ENCODE measurements around the gene UGT1A7. TPM values are rescaled to one million over a fixed set of nuclear protein-coding genes. Genes with fewer than 3 reads are reported as not detected.

The UGT1A7 gene
- polyA plus RNA-seq, 3 donors = not detected

- Histone ChIP-seq H3K4me1 (ENCODE audit: control insufficient read depth in 1 of 2, insufficient read depth in 2 of 2, low read length in 2 of 2) (no peaks in the 10 kb centered on the region), H3K79me2 (ENCODE audit: insufficient read depth, low read length) (no peaks in the 10 kb centered on the region), H4K20me1 (ENCODE audit: insufficient read depth, low read length) (no peaks in the 10 kb centered on the region), H3K4me2 (replicated peaks; ENCODE audit: extremely low read depth, low read length, poor library complexity, severe bottlenecking) (no peak overlapping the region), H2AFZ (ENCODE audit: insufficient read depth, low read depth, low read length, poor library complexity, severe bottlenecking) (no peak overlapping the region), H3K4me3 (replicated peaks in 1 of 3; ENCODE audit: low read depth in 2 of 3, low read length in 3 of 3) (no peak overlapping the region), H3K36me3 (replicated peaks in 1 of 2; ENCODE audit: control insufficient read depth in 1 of 2, insufficient read depth in 2 of 2, low read length in 2 of 2) (no peaks in the 10 kb centered on the region), H3K9ac (ENCODE audit: insufficient read depth, low read length, poor library complexity, severe bottlenecking) (no peak overlapping the region), H3K27me3 (ENCODE audit: control insufficient read depth in 2 of 2, insufficient read depth in 2 of 2, low read length in 2 of 2) (no peaks in the 10 kb centered on the region), H3K9me3 (replicated peaks in 1 of 2; ENCODE audit: control insufficient read depth in 1 of 2, insufficient read depth in 1 of 2, low read length in 2 of 2) (no peaks in the 10 kb centered on the region), H3K27ac (ENCODE audit: low read depth in 1 of 2, low read length in 2 of 2) (no peak overlapping the region)
- Mint-ChIP-seq H3K36me3 (no peaks in the 10 kb centered on the region), H3K4me1 (no peaks in the 10 kb centered on the region), H3K4me3 (no peak overlapping the region), H3K27me3 (ENCODE audit: low read depth in 3 of 3) (peaks cover 2 to 9% (median 7%) of the 10 kb centered on the region in 3 donors), H3K9me3 (peaks cover 0 to 5% (median 0%) of the 10 kb centered on the region in 7 donors), H3K27ac (peak overlapping the region in 1 of 7 donors; percentile 65)
- DNase-seq = no peak
- intact Hi-C loops (cut with micrococcal nuclease) = no loop called here
- WGBS (ENCODE audit: insufficient coverage) = 72% methylated on average over 3 of the region's 3 CpGs
- no peak for TF ChIP-seq CTCF (IDR thresholded peaks at IDR 0.05)
Observed at GRCh38 chr2:233817361-233817911, 135.7 kb downstream of the UGT1A7 start.

GRCh38 chr2:233817995-233818638 is 136.4 kb downstream of the UGT1A7 start:
- H4K20me1 ChIP-seq (ENCODE audit: insufficient read depth, low read length) = no peaks in the 10 kb centered on the region
- H3K79me2 ChIP-seq (ENCODE audit: insufficient read depth, low read length) = no peaks in the 10 kb centered on the region
- peaks cover 2 to 5% of the 10 kb centered on the region in 2 donors for H3K4me1 ChIP-seq (ENCODE audit: control insufficient read depth in 1 of 2, insufficient read depth in 2 of 2, low read length in 2 of 2)
- H3K36me3 ChIP-seq (replicated peaks in 1 of 2; ENCODE audit: control insufficient read depth in 1 of 2, insufficient read depth in 2 of 2, low read length in 2 of 2) = no peaks in the 10 kb centered on the region
- Mint-ChIP-seq H3K36me3 (no peaks in the 10 kb centered on the region), H3K27ac (no peak overlapping the region), H3K4me1 (peaks cover 3% of the 10 kb centered on the region), H3K4me3 (no peak overlapping the region), H3K9me3 (peaks cover 0 to 4% (median 0%) of the 10 kb centered on the region in 7 donors), H3K27me3 (ENCODE audit: low read depth in 3 of 3) (peaks cover 2 to 9% (median 7%) of the 10 kb centered on the region in 3 donors)
- no peaks in the 10 kb centered on the region for H3K27me3 ChIP-seq (ENCODE audit: control insufficient read depth in 2 of 2, insufficient read depth in 2 of 2, low read length in 2 of 2)
- no peak overlapping the region for H3K27ac ChIP-seq (ENCODE audit: low read depth in 1 of 2, low read length in 2 of 2)
- no peak for TF ChIP-seq CTCF (IDR thresholded peaks at IDR 0.05)
- no peak overlapping the region for H3K9ac ChIP-seq (ENCODE audit: insufficient read depth, low read length, poor library complexity, severe bottlenecking)
- no peaks in the 10 kb centered on the region for H3K9me3 ChIP-seq (replicated peaks in 1 of 2; ENCODE audit: control insufficient read depth in 1 of 2, insufficient read depth in 1 of 2, low read length in 2 of 2)
- intact Hi-C loops (cut with micrococcal nuclease) = no loop called here
- DNase-seq = no peak
- no peak overlapping the region for H3K4me3 ChIP-seq (replicated peaks in 1 of 3; ENCODE audit: low read depth in 2 of 3, low read length in 3 of 3)
- 91% methylated on average over 11 of the region's 11 CpGs for WGBS (ENCODE audit: insufficient coverage)
- H3K4me2 ChIP-seq (replicated peaks; ENCODE audit: extremely low read depth, low read length, poor library complexity, severe bottlenecking) = no peak overlapping the region
- no peak overlapping the region for H2AFZ ChIP-seq (ENCODE audit: insufficient read depth, low read depth, low read length, poor library complexity, severe bottlenecking)

Measured in CD14-positive monocyte (primary cell).